Right lobe of liver (tissue), 6 donors: ENCODE results near the gene DIAPH2. TPM values are rescaled to one million over a fixed set of nuclear protein-coding genes. Genes with fewer than 3 reads are reported as not detected.
A peak's percentile ranks its signal among the peaks of the same experiment; 100 is the strongest.

ENCODE experiments used
- ATAC-seq, 4 donors: fragments of 200-7000 bp; cut with Tn5 transposase; one replicate each; pipeline ENCODE4 v1.9.1; 2020; ENCODE audit warnings: mild to moderate bottlenecking in 4 of 4, moderate library complexity in 4 of 4
- DNase-seq, 3 donors: peaks; one replicate each; pipeline ENCODE4 v3.0.0-alpha.2; 2020
- H3K27ac ChIP-seq, 3 donors: fragments of 200-600 bp; one replicate each; pipeline ENCODE4 v1.8.0; 2022
- H3K27me3 ChIP-seq, 2 donors: fragments of 200-600 bp; one replicate each; pipeline ENCODE4 v1.8.0; 2022
- H3K36me3 ChIP-seq, 4 donors: fragments of 200-600 bp; sonication (generic) in 1 of 4; one replicate each; pipeline versions ENCODE4 v1.5.1 to v1.8.0; 2017 to 2022; ENCODE audit warnings: control low read depth in 1 of 4
- H3K4me1 ChIP-seq, 4 donors: fragments of 200-600 bp; sonication (generic) in 1 of 4; one replicate each; pipeline versions ENCODE4 v1.5.1 to v1.8.0; 2017 to 2022; ENCODE audit warnings: control low read depth in 1 of 4
- H3K4me3 ChIP-seq, 3 donors: fragments of 200-600 bp; one replicate each; pipeline ENCODE4 v1.8.0; 2022
- H3K9me3 ChIP-seq, 4 donors: fragments of 200-600 bp; sonication (generic) in 1 of 4; one replicate each; pipeline versions ENCODE4 v1.5.1 to v1.8.0; 2017 to 2022; ENCODE audit warnings: control low read depth in 1 of 4
- CTCF ChIP-seq, 4 donors: fragments of 200-600 bp in 3 of 4; fragments of 450-650 bp in 1 of 4; IDR thresholded peaks; one replicate each; pipeline versions ENCODE4 v1.5.1 to v1.8.0; 2016 to 2022; ENCODE audit warnings: antibody characterized with exemption in 4 of 4, mild to moderate bottlenecking in 2 of 4
- POLR2A ChIP-seq: fragments of 450-650 bp; IDR thresholded peaks from one replicate; pipeline ENCODE4 v1.6.1; 2017; ENCODE audit warnings: antibody characterized with exemption, mild to moderate bottlenecking
- WGBS: methylation state at CpG from one replicate; pipeline ENCODE4 v1.1.6; 2018; ENCODE audit warnings: low coverage, low lambda C conversion rate; ENCODE audit not compliant: insufficient coverage; ENCODE audit errors: missing lambda C conversion rate; 5-methylcytosine and 5-hydroxymethylcytosine counted together
- intact Hi-C, 2 donors: fragments of 100-400 bp; cut with DNase I; formaldehyde crosslinking; loops; one replicate each; pipeline versions ENCODE4 v1.11.2 to v1.14.1; 2022
- total RNA-seq, 6 experiments: library from RNA; depleted of rRNA in 2 of 6; stranded (reverse); fragments of >200 nt in 2 of 6; fragmentation: NEBNext Ultra II Directional in 3 of 6; extraction: Animal tissue kit (Norgen Biotek cat#: 25700) in 3 of 6; gene quantifications; one replicate each; pipeline versions ENCODE4 v1.1.0 to v1.2.4, GENCODE V29; 2016 to 2023
- donor health status: DM: no; HTN: yes; CAD: no.
- donor health status: DM: no; HTN: no; CAD: no.
- donor health status: DM: no; HTN: no; CAD: no.
- donor health status: DM: no; HTN: yes; CAD: no.
- donor health status: DM: no; HTN: yes; CAD: no.

The DIAPH2 gene
- total RNA-seq, 6 experiments from 2014 or later: 10.6 to 20.0 (median 16.4) TPM

- ATAC-seq (peak in 1 of 4 donors; percentile 30), DNase-seq (no peak)
- 66% methylated on average over 7 of the region's 7 CpGs for WGBS
- Histone ChIP-seq H3K9me3 (no peaks in the 10 kb centered on the region), H3K27ac (no peak overlapping the region), H3K4me3 (no peak overlapping the region), H3K4me1 (no peaks in the 10 kb centered on the region), H3K36me3 (no peaks in the 10 kb centered on the region), H3K27me3 (no peaks in the 10 kb centered on the region)
- TF ChIP-seq CTCF (IDR thresholded peaks at IDR 0.05) (peak in 3 of 4 donors; percentile 33 to 37 (median 35)), POLR2A (no peak)
- intact Hi-C loops: no loop called here
Observed at GRCh38 chrX:97315939-97316338, 631.3 kb downstream of the DIAPH2 start.

DNA sequence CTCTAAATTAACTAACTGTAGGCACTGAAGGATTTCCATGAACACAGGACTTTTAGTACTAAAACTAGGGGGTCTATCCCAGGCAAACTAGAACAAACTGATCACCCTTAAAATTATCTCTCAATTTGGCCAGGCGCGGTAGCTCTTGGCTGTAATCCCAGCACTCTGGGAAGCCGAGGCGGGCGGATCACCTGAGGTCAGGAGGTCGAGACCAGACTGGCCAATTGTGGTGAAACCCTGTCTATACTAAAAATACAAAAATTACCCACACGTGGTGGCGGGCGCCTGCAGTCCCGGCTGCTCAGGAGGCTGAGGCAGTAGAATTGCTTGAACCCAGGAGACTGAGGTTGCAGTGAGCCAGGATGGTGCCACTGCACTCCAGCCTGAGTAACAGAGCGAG, 635.7 kb downstream of the DIAPH2 start:
- Histone ChIP-seq H3K4me1 (no peaks in the 10 kb centered on the region), H3K4me3 (no peak overlapping the region), H3K27me3 (no peaks in the 10 kb centered on the region), H3K27ac (no peak overlapping the region), H3K36me3 (no peaks in the 10 kb centered on the region), H3K9me3 (no peaks in the 10 kb centered on the region)
- peak; percentile 37 to 55 (median 49) for DNase-seq
- intact Hi-C loops: no loop called here
- WGBS: 65% methylated on average over 11 of the region's 11 CpGs
- TF ChIP-seq POLR2A (no peak), CTCF (IDR thresholded peaks at IDR 0.05) (no peak)
- ATAC-seq: peak in 3 of 4 donors; percentile 48 to 70 (median 59)

- no peaks in the 10 kb centered on the region for H3K36me3 ChIP-seq
- H3K27ac ChIP-seq: no peak overlapping the region
- H3K27me3 ChIP-seq: no peaks in the 10 kb centered on the region
- TF ChIP-seq CTCF (IDR thresholded peaks at IDR 0.05): no peak
- TF ChIP-seq POLR2A: no peak
- H3K4me3 ChIP-seq: no peak overlapping the region
- intact Hi-C loops: no loop called here
- DNase-seq (no peak), ATAC-seq (no peak)
- no peaks in the 10 kb centered on the region for H3K4me1 ChIP-seq
- H3K9me3 ChIP-seq: no peaks in the 10 kb centered on the region
Observed at GRCh38 chrX:97322401-97322800, 637.8 kb downstream of the DIAPH2 start.

DNA sequence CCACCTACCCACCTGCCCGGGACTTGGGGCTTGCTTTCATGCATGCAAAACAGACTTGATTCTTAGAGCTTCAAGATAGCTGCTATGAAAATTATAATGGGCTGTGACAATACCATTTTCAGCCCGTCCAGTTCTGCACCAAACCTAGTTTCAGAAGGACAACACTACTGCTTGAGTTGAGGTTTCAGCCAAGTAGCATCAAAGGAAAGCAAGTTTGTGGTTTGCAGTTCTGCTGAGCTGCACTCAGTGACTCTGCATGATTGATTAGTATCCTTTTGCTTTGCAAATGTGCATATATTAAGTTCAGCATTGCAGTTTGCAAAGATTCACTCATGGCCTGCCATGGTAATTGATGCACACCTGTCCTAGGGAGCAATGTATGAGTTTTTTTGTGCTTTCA, 641.8 kb downstream of the DIAPH2 start:
- Histone ChIP-seq H3K36me3 (no peaks in the 10 kb centered on the region), H3K27me3 (no peaks in the 10 kb centered on the region), H3K9me3 (no peaks in the 10 kb centered on the region), H3K4me1 (no peaks in the 10 kb centered on the region), H3K27ac (no peak overlapping the region), H3K4me3 (no peak overlapping the region)
- 59% methylated on average over 2 of the region's 2 CpGs for WGBS
- no peak for TF ChIP-seq CTCF (IDR thresholded peaks at IDR 0.05)
- TF ChIP-seq POLR2A: no peak
- DNase-seq (no peak), ATAC-seq (no peak)
- intact Hi-C loops: no loop called here

DNA sequence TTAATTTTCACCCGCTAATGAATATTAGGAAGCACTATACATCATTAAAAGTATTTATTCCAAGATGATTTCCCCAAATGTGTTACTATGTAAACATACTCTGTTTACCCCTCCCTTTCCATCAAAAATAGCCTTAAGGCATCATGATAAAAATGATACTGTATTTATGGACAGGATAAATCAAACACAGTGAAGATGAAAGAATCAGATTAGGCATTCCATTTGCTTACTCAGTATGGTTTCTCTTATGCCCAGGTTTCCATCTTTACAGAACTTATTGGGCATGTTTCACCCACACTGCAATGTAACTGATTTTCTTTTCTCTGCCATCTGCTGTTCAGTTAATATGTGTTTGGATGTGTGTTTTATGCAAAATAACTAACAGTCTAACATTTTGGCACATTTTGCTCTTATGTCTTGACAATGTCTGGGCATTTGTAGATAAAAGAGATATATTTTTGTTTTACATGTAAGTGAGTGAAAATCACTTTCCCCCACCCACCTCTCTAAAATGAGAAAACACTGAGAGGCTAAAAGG, 644.3 kb downstream of the DIAPH2 start:
- no peak for ATAC-seq
- Histone ChIP-seq H3K4me1 (no peaks in the 10 kb centered on the region), H3K27ac (no peak overlapping the region), H3K4me3 (no peak overlapping the region), H3K36me3 (no peaks in the 10 kb centered on the region), H3K9me3 (no peaks in the 10 kb centered on the region), H3K27me3 (no peaks in the 10 kb centered on the region)
- intact Hi-C loops: no loop called here
- TF ChIP-seq POLR2A (no peak), CTCF (IDR thresholded peaks at IDR 0.05) (no peak)
- no peak for DNase-seq
- 73% methylated on average over 1 of the region's 1 CpG for WGBS
